Transverse colon (tissue), 4 donors: ENCODE data around the gene TBX3.

Source experiments
- CTCF ChIP-seq, 5 experiments: fragments of 200-600 bp in 3 of 5; fragments of 450-650 bp in 2 of 5; sonication (generic) in 3 of 5; IDR thresholded peaks; 1 replicate in 2 of 5; 2 replicates in 3 of 5; pipeline ENCODE4 v1.5.1; 2016 to 2017; ENCODE audit warnings: antibody characterized with exemption in 5 of 5, inconsistent platforms in 3 of 5, mild to moderate bottlenecking in 2 of 5, moderate library complexity in 1 of 5
- EP300 ChIP-seq: sonication (generic); formaldehyde crosslinking; IDR thresholded peaks from one replicate; pipeline ENCODE4 v1.6.1; 2017; ENCODE audit warnings: antibody characterized with exemption, low read depth
- POLR2A ChIP-seq: fragments of 450-650 bp; IDR thresholded peaks from one replicate; pipeline ENCODE4 v1.6.1; 2016; ENCODE audit warnings: antibody characterized with exemption, mild to moderate bottlenecking, moderate library complexity
- POLR2AphosphoS5 ChIP-seq, 3 donors: sonication (generic); formaldehyde crosslinking; IDR thresholded peaks; one replicate each; pipeline ENCODE4 v1.6.1; 2016; ENCODE audit warnings: antibody characterized with exemption in 3 of 3

- TF ChIP-seq POLR2AphosphoS5 (IDR thresholded peaks at IDR 0.05), result no peak
- TF ChIP-seq CTCF (IDR thresholded peaks at IDR 0.05), result no peak
- no peak for TF ChIP-seq POLR2A
- TF ChIP-seq EP300, result no peak
Measured at GRCh38 chr12:114696443-114697242, 12.7 kb upstream of the TBX3 start.
